Activated CD4-positive, alpha-beta T cell treated with anti-CD3 and anti-CD28 coated beads for 1 hour (primary cell): Measurements from ENCODE around the gene EEPD1.
"Not testable (repeated sequence)": the region's sequence is repeated elsewhere in the genome, so short reads cannot be mapped to it uniquely, and the experiment has no call there.

Source experiments
- DNase-seq: peaks from one replicate; pipeline ENCODE4 v3.0.0-alpha.2; 2020

The EEPD1 gene

GRCh38 chr7:36217961-36218284 is 64.9 kb downstream of the EEPD1 start:
- no peak for DNase-seq

GRCh38 chr7:36219429-36219828 is 66.4 kb downstream of the EEPD1 start:
- DNase-seq, result no peak

DNA sequence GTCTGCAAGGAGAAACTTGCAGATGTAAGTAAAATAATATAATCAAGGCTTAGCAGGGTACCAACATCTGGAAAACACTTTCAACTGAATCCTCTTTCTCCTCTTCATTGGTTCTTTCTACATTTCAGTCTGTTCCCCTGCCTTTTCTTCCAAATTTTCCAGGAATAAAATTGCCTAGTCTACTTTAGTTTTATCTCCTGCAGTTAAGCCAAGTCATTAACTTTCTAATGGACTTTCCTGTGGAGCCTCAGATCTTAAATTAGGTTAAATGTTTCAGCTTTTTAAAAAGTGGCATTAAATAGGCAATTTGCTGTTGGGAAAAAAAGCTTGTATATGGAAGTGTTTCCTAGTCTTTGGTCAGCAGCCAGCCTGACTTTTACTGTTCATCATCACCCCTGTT is 70.8 kb downstream of the EEPD1 start:
- no peak for DNase-seq

DNA sequence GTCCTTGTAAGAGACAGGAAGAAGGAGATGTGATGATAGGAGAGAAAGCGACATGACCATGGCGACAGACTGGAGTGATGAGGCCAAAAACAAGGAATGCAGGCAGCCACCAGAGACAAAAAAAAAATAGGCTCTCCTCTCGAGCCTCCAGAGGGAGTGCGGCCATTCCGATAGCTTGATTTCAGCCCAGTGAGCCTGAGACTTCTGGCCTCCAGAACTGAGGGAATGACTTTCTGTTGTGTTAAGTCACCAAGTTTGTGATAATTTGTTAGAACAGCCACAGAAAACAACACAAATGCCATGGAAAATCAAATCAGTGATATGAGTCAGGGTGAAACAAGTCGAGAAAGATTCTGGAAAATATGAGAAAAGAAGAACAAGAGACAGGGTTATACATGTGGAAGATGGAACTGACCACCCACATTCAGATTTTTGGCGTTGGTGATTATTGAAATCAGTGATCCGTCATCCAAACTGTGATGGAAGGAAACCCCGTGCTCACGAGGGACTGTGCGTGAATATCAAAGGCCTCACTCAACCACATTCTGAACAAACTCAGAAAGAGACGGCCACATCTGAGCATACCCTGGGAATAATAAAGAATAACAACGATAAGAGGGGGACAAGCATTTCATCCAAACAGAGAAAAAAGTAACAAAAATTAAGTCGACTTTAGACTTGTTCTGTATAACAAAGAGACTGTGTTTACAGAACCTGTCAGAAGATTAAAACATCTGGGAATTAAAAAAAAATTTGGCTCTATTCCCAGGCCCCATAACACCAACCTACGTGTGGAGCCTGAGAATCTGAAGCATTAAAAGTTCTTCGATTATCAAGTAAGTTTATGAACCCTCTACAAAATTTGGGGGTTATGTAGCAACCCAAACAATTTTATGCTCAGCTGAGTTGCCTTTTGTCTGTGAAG is 72.1 kb downstream of the EEPD1 start:
- no peak for DNase-seq

GRCh38 chr7:36226151-36226550 is 73.1 kb downstream of the EEPD1 start:
- no peak for DNase-seq

DNA sequence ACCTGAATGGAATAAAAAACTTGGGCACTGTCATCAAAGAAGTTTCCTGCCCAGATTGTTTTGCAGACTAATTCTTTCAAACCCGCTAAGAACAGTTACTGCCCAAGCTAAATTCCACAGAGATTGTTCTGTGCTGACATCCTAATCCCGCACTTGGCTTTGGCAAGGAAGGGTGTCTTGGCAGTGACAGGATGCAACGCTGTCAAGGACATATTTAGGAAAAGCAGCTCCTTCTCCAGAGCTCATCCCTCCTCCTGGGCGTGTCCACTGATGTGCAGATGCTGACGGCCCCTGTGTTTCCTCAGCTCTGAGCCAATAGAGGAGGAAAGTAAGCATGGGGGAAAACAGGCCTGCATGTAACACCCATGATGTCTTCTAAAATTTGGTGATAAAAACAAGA is 74.2 kb downstream of the EEPD1 start:
- DNase-seq, result no peak

DNA sequence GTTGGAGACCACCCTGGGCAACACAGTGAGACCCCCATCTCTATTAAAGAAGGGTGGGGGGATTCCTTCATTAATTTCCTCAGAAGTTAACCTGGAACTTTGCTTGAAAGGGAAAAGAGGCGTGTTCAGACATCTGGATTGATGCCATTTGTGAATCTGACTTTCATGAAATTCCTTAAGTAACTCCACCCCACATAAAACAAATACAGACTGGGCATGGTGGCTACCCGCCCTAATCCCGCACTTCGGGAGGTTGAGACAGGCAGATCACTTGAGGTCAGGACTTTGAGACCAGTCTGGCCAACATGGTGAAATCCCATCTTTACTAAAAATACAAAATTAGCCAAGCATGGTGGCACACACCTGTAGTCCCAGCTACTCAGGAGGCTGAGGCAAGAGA is 75.0 kb downstream of the EEPD1 start:
- no peak for DNase-seq

GRCh38 chr7:36231406-36231805 is 78.4 kb downstream of the EEPD1 start:
- no peak for DNase-seq

GRCh38 chr7:36232555-36232954 is 79.5 kb downstream of the EEPD1 start:
- no peak for DNase-seq

DNA sequence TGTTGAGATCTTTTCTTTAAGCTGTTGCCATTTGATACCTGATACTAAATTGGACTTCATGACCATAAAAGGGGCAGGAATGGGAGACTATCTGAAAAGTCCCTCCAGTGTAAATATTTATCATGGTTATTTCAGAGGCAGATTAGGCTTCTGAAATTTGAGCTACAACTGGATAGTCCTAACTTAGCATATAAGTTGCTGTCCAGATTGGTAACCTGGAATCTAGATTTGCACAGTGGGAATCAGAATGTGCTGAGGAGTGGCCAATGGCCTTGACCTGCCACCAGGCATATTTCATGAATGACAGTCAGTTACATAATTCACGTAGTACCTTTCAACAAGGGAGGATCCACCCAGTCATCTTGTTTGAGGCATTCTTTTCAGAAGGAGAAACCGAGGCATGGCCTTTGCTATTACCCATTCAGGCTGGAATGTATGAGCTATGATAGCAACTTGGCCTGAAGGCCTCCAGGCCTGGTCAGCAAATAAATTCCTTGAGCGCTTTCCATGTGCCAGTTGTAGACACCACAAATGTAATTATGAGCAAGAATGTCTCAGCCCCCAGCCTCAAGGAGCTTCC is 80.0 kb downstream of the EEPD1 start:
- DNase-seq, result no peak

DNA sequence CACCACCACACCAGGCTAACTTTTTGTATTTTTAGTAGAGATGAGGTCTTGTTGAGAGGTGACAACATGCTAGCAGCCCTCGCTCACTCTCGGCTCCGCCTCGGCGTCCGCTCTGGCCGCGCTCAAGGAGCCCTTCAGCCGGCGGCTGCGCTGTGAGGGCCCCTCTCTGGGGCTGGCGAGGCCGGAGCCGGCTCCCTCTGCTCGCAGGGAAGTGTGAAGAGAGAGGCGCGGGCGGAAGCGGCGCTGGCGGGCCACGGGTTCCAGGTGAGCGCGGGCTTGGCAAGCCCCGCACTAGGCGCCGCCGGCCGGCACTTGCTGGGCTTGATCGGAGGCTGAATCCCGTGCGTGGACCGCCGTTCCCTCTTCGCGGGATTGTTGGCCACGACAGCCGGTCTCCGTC is 83.0 kb downstream of the EEPD1 start:
- no peak for DNase-seq

DNA sequence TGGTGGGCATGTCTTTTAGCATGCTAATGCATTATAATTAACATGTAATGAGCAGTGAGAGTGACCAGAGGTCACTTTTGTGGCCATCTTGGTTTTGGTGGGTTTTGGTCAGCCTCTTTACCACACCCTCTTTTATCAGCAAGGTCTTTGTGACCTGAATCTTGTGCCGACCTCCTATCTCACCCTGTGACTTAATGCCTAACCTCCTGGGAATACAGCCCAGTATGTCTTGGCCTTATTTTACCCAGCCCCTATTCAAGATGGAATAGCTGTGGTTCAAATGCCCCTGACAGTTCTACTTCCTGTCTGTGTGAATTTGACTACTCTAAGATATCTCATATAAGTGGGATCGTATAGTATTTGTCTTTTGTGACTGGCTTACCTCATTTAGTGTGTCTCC is 85.1 kb downstream of the EEPD1 start:
- no peak for DNase-seq

- DNase-seq, result not testable (repeated sequence)
Observed at GRCh38 chr7:36243356-36243755, 90.3 kb downstream of the EEPD1 start.

- not testable (repeated sequence) for DNase-seq
Observed at GRCh38 chr7:36244001-36244400, 90.9 kb downstream of the EEPD1 start.

- no peak for DNase-seq
Observed at GRCh38 chr7:36244429-36244828, 91.4 kb downstream of the EEPD1 start.

DNA sequence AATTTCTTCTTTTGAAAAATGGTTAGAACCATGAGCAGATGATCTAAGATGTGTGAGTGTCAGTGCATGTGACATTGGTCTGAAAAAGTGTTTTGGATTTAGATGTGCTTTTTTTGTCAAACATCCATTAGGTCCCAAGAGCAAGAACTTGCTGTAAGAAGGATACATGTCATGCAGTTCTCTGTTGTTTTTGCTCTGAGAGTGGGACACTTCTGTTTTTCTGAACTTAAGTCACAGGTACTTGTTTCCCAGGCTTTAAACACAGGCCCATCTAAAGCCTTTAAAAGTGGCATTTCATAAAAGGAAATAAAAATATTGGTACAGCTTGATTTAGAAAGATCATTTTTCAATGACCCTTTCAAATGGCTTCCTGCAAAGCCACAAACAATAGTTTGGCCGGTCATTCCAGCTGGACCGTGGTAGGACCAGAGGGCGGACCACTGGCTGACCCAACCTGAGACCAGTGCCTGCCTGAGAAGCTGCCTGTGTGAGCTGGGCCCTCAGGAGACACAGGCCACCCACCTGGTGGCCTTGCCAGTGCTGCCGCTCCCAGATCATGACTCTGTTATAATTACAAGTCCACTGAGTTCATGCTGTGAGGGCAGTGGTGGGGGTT is 92.7 kb downstream of the EEPD1 start:
- DNase-seq, result no peak

DNA sequence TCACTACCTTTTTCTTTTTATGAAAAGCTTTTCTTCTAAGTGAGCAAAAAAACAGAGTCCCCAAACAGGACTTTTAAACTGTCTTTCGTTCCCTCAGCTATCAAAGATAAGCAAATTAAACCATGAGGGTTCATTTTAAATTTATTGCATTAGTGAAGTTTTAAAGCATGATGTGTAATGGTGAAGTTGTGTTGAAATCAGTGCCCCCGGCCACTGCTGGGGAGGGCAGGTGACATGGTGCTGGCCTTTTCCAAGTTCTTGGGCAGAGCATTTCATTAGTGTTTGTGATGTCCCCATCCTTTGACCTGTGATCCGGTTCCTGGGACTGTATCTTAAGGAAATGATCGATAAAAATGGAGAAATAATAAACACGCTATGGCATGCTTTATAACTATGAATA is 96.0 kb downstream of the EEPD1 start:
- no peak for DNase-seq

DNA sequence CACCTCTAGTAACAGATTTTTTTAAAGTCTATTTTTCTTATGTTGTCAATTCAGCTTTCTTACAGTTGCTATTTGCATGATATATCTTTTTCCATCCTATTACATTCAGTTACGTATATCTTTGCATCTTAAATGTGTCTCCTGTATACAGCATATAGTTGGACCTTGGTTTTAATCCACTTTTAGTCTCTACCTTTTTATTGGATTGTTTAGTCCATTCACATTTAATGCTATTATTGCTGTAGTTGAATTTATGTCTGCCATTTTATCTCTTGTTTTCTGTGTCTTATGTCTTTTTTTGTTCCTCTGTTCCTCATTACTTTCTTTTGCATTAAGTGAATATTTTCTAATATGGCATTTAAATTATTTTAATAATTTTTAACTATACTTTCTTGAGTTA is 100.6 kb downstream of the EEPD1 start:
- DNase-seq, result no peak

DNA sequence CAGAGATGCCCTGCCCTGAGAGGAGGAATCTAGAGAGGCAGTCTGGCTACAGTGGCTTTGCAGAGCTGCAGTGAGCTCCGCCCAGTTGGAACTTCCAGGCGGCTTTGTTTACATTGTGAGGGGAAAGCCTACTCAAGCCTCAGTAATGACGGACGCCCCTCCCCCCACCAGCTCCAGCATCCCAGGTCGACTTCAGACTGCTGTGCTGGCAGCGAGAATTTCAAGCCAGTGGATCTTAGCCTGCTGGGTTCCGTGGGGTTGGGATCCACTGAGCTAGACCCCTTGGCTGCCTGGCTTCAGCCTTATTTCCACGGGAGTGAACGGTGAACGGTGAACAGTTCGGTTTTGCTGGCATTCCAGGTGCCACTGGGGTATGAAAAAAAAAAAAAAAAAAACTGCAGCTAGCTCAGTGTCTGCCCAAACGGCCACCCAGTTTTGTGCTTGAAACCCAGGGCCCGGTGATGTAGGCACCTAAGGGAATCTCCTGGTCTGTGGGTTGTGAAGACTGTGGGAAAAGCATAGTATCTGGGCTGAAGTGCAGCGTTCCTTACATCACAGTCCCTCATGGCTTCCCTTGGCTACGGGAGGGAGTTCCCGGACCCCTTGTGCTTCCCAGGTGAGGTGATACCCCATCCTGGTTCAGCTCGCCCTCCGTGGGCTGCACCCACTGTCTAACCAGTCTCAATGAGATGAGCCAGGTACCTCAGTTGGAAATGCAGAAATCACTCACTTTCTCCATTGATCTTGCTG is 105.6 kb downstream of the EEPD1 start:
- DNase-seq, result not testable (repeated sequence)

DNA sequence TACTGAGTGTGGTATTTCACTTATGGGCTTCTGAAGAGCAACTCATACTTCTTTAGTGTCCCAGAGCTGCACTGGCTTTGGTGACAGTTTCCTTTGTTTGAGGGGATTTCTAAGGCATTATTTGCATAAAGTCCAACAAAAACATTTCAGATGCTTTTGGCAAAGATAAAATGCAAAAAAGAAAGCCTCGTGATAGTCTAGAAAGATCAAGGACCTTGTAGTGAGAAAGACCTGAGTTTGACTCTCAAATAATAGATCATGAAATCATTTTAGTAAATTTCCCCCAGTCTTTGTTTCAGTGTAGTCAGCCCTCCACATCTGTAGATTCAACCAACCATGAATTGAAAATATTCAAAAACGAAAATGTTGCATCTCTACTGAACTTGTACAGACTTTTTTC is 107.4 kb downstream of the EEPD1 start:
- DNase-seq, result no peak

GRCh38 chr7:36261019-36261754 is 108.1 kb downstream of the EEPD1 start:
- no peak for DNase-seq

- no peak for DNase-seq
Observed at GRCh38 chr7:36262309-36263094, 109.4 kb downstream of the EEPD1 start.
